Measurements from ENCODE around the gene PINK1.

PINK1 gene

DNA sequence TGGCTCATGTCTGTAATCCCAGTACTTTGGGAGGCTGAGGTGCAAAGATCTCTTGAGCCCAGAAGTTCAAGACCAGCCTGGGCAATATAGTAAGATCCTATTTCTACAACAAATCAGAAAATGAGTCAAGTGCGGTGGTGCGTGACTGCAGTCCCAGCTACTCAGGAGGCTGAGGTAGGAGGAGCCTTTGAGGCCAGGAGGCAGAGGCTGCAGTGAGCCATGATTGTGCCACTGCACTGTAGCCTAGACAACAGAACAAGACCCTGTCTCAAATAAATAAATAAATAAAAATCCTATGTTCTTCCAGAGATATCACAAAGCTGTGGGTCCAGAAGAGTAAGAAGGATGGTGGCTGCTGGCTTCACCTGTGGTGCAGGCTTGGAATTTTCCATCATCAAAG lies 22.3 kb upstream of the PINK1 start:
- no peak for DNase-seq (ENCODE audit: low read depth in 2 of 2)

DNA sequence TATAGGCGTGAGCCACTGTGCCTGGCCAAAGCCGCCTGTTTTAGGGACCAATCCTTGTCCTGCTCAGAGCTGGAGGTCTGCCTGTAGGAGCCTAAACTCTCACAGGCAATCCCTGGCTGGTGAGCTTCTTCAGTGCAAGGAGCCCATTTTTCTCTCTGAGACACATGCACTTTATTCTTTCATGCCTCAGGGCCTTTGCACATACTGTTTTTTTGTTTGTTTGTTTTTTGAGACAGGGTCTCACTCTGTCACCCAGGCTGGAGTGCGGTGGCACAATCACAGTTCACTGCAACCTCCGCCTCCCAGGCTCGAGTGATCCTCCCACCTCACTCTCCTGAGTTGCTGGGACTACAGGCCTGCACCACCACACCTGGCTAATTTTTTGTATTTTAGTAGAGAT lies 21.6 kb upstream of the PINK1 start:
- DNase-seq (ENCODE audit: low read depth in 2 of 2): no peak

DNA sequence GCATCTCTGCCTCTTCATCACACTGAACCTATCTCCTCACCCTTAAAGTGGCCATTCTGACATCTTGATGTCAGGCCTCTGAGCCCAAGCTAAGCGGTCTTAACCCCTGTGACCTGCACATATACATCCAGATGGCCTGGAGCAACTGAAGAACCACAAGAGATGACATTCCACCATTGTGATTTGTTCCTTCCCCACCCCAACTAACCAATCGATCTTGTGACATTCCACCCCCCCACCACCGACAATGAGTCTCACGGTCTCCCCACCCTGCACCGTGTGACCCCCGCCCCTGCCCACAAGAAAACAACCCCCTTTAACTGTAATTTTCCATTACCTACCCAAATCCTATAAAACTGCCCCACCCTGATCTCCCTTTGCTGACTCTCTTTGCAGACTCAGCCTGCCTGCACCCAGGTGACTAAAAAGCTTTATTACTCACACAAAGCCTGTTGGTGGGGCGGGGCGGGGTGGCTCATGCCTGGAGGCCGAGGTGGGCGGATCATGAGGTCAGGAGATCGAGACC lies 21.0 kb upstream of the PINK1 start:
- no peak for DNase-seq (ENCODE audit: low read depth in 2 of 2)

DNA sequence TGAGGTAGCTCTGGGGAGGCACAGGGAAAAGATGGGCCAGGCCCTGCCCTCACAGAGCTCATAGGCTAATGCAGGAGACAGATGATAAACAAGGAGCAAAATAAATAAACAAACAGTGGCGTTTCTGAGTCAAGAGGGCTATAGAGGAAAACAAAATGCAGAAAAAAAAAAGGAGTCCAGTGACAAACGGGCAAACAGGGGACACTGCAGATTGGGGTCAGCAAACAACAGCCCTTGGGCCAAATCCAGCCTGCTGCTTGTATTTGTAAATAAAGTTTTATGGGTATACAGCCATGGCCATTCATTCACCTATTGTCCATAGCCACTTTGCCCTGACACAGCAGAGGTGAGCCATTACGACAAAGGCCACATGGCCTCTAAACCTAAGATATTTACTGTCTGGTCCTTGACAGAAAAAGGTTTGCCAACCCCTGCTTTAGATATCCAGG lies 19.1 kb upstream of the PINK1 start:
- no peak for DNase-seq (ENCODE audit: low read depth in 2 of 2)

DNA sequence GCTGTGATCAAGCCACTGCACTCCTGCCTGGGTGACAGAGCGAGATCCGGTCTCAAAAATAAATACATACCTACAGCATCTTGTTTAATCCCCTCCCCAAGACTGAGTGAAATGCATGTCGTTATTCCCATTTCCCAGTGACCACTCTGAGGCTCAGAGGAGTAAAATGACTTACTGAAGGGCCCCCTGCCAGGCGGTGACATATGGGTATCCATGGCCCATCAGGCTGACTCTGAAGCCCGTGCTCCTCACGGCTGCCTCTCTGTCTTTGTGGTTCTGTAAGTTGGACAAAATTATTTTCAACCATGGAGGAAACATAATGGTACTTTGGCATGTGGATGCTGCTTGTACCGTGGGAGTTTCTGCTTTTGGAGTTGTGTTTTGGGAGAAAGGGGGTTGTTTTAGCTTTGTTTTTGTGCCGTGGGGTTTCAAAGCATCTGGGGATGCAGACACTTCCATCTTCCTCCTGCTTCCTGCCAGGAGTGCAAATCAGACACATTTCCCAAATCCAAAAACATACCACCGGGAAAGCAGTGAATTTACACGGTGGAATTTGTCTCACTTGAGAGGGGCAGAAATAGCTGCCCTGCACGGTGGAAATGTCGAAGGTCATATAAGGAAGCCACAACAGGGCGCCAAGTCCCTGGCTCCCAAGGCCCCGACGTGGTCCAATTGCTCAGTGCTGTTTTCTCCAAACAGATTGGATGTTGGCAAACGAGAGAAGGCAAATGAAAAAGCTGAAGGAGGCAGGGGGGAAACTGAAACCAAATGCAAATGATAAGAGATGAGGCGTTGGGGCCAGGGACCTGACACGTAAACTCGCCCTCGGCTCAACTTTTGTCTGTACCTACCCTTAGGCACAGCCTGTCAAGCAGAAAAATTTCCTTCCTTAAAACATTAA lies 17.1 kb upstream of the PINK1 start:
- peak in 1 of 2 donors; percentile 1 for DNase-seq (ENCODE audit: low read depth in 2 of 2)

DNA sequence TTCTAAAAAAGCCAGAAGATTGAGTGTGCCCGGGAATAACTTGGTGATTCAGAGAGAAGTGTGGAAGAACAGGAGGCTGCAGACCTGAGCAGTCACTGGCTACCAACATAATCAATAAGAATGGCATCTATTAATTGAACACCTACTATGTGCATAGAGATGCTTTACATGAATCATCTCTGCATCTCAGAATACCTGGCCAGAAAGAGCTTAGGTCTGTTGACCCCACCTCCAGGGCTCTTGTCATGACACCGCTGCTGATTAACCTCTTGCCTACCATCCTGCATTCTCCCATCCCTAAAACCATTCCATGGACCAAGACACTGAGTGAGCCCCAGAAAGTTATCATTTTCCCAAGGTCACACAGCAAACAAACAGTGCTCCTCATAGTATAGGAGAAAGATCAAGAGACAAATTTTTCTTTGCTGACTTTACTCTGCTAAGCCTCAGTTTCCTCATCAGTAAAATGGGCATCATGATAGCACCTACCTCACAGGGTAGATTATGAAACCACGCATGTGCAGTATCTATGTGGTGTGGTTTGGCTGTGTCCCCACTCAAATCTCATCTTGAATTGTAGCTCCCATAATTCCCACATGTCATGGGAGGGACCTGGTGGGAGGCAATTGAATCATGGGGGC lies 16.3 kb upstream of the PINK1 start:
- no peak for DNase-seq (ENCODE audit: low read depth in 2 of 2)

DNA sequence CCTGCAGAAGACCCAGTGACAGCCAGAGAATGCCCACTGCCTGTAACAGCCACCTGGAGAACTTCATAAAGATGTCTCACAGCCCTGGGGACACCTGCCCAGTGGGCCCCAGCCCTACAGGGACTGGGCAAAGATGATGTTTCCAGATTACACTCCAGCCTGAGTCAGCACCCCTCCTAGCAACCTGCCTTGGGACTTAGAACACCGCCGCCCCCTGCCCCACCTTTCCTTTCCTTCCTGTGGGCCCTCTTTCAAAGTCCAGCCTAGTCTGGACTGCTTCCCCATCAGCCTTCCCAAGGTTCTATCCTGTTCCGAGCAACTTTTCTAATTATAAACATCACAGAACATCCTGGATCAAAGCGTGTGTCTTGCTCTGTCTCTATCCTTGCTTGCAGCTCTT lies 14.7 kb upstream of the PINK1 start:
- DNase-seq (ENCODE audit: low read depth in 2 of 2): no peak

DNA sequence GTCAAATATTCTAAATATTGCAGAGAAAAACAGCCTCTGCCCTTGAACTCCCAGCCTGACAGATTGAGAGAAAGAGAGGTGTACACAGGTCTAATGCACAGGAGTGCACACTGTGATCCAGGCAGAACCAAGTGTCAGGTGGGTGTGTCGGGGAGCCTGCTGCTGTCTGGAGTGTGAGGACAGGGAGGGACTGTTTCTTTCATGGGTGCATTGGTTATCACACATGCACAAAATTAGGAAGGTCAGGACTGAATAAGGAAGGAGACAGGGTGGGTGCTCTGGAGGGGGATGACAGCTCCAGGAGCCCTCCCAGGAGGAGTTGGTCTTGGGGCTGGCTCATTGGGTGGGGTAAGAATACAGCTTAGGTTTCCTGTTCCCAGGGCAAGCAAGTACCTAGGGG lies 13.3 kb upstream of the PINK1 start:
- no peak for DNase-seq (ENCODE audit: low read depth in 2 of 2)

- no peak for DNase-seq (ENCODE audit: low read depth in 2 of 2)
Observed at GRCh38 chr1:20621012-20621411, 12.2 kb upstream of the PINK1 start.

DNA sequence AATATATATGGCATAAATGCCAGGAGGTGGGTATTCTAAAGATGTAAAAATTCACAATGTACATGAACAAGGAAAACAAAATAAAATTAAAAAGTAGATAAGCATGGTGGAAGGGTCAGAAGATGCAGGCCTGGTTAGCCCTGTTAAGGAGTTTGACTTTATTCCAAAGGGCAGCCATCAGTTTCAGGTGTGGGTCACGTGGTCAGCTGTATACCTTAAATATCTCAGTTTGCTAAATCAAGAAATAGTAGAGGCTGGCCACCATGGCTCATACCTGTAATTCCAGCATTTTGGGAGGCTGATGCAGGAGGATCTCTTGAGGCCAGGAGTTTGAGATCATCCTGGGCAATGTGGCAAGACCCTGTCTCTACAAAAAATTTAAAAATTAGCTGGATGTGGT lies 8.5 kb upstream of the PINK1 start:
- no peak for DNase-seq (ENCODE audit: low read depth in 2 of 2)

DNA sequence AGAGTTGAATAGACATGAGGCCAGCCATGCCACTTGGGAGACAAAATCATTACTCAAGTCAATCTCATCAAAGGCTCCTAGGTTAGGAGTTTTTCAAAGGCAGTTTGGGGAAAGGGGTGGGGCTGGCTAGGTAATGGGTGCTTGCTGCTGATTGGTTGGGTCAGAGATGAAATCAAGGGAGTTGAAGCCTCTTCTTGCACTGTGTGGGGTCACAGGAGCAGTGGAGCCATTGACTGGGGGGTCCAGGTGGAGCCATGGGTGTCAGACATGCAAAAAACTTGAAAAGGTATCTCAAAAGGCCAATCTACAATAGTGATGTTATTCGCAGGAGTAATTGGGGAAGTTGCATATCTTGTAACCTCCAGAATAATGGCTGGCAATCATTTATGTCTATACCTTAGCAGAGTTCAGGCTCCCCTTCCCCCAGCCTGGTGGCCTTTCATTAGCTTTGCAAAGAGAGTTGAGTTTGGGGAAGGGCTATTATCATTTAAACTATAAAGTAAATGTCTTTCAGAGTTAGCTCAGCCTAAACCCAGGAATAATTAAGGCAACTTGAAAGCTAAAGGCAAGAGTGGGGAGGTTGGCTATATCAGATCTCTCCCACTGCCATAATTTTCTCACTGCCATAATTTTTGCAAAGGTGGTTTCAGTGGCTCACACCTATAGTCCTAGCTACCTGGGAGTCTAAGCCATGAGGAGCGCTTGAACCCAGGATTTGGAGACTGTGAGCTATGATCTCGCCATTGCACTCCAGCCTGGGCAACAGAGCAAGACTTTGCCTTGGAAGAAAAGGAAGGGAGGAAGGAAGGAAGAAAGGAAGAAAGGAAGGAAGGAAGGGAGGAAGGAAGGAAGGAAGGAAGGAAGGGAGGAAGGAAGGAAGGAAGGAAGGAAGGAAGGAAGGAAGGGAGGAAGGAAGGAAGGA lies 7.8 kb upstream of the PINK1 start:
- DNase-seq (ENCODE audit: low read depth in 2 of 2): no peak

DNA sequence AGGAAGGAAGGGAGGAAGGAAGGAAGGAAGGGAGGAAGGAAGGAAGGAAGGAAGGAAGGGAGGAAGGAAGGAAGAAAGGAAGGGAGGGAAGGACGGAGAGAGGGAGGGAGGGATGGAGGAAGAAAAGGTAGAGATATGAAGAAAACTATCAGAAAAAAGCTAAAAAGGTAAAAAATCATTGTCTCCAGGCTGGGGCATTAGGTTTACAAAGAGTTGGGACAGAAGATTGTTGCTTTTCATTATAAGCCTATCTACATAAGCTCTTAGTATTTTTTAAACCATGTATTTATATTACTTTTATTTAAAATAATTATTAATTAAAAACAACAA lies 7.2 kb upstream of the PINK1 start:
- no peak for DNase-seq (ENCODE audit: low read depth in 2 of 2)

GRCh38 chr1:20626524-20626923 lies 6.7 kb upstream of the PINK1 start:
- DNase-seq (ENCODE audit: low read depth in 2 of 2): no peak

GRCh38 chr1:20630729-20631128 lies 2.5 kb upstream of the PINK1 start:
- no peak for DNase-seq (ENCODE audit: low read depth in 2 of 2)

DNA sequence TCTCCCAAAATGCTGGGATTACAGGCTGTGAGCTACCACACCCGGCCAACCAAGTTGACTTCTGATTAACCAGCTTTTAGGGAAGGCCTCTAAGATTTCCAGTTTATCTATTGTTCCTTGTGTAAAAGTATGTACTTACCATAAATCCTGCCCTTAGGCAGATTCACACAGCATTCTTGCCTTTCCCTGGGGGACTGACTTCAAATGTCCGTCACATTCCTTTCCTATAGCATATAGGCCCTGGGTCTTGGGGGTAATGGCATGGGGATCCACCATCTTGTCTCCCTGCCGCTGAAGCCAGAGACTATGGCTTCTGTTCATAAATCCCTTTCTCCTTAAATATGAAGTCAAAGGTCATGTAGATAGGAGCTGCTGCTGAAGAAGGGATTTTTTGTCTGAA lies 872 bp upstream of the PINK1 start:
- DNase-seq (ENCODE audit: low read depth in 2 of 2): no peak

DNA sequence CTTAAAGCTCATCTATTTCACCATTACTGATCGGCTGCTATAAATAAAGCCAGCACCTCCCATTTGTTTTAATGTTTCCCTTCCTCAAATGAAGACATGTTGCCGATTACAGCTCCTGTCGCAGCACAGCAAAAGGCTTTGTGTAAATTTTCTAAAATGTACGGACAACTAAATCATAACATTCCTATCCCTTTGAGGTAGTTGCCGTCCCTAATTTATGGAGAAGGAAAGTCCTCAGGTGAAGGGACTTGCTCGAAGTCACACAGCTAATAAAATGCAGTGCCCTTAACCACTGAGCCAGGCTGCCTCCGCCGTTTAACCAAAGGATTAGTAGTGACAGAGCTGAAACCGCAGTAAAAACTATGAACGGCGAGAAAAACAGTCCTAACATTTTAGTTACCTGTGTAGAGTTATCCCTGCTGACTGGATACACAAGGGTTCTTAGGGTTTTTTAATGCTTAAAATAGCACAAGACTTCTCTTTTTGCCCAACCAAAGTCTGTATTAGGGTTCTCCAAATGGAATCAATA lies 871 bp downstream of the PINK1 start:
- DNase-seq (ENCODE audit: low read depth in 2 of 2): peak in 1 of 2 donors; percentile 7

DNA sequence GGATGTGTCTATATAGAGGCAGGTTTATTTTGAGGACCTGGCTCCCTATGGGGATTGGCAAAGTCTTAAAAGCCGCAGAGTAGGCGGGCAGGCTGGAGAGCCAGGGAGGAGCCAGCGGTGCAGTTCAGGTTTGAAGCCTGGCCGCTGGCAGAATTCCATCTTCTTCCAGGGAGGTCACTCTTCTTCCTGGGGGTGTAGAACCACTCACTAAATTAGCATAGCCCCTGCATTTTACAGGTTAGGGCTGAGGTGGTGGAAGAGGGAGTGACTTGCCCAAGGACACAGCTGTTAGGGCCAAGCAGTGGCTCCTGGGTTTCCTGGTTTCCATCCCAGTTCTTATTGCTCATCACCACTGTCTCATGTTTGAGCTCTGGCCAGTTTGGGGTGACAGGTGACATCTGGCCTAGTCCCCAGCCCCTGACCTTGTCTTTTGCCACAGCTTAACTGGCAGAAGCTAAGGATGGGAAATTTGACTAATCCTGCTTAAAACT lies 1.4 kb downstream of the PINK1 start:
- DNase-seq (ENCODE audit: low read depth in 2 of 2): peak in 1 of 2 donors; percentile 7

- no peak for DNase-seq (ENCODE audit: low read depth in 2 of 2)
Observed at GRCh38 chr1:20636785-20637347, 3.6 kb downstream of the PINK1 start.

DNA sequence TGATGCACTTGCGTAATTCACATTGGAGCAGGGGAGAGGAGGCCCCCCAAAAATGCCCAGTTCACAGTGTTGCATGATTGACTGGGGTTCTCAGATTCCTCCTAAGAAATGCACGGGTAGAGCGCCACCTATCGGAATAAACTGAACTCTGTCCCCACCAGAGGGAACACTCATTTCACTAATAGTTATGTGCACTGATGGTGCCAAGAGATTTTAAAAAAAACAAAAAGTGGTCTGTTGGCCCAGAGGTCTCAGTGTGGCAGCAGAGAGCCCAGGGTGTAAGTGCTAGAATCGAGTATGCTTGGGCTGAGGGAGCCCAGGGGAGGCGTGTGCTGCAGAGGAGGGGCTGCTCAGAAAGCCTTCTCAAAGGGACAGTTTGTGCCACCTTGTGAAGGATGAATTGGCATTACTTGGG lies 6.9 kb downstream of the PINK1 start:
- DNase-seq (ENCODE audit: low read depth in 2 of 2): peak; percentile 25 to 45

DNA sequence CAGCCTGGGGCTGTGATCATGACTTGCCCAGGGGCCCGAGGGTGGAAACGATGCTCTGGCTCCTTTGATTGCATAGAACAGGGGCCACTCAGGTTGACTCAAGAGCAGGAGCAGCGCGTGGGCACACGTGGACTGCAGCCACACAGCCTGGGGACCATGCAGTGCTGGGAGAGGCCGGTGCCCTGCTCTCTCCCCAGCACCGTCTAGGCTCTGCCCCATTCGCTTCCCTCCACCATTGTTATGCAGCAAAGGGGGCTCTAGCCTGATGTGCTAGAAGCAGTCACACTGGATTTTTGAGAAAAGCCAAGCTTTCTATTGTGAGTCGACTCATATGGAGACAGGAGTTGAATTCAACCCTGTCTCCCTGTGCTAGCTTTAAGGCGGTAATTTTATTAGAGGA lies 8.7 kb downstream of the PINK1 start:
- no peak for DNase-seq (ENCODE audit: low read depth in 2 of 2)

GRCh38 chr1:20643080-20643479 lies 9.8 kb downstream of the PINK1 start:
- DNase-seq (ENCODE audit: low read depth in 2 of 2): no peak

All from stimulated activated CD4-positive, alpha-beta T cell treated with anti-CD3 and anti-CD28 coated beads, Interleukin-4, amount 100 ng/mL, for 48 hours (primary cell).